Neuron (in vitro differentiated cells): Measurements from ENCODE around the gene SUGP1.

Experiments
- H2AFZ ChIP-seq: one replicate; pipeline ENCODE4 v1.6.1; 2013; ENCODE audit warnings: low read depth, mild to moderate bottlenecking, inconsistent platforms, low read length, moderate library complexity
- H3K27me3 ChIP-seq: one replicate; pipeline ENCODE4 v1.6.1; 2013; ENCODE audit warnings: low read length; ENCODE audit not compliant: insufficient read depth
- H3K36me3 ChIP-seq: one replicate; pipeline ENCODE4 v1.6.1; 2013; ENCODE audit warnings: low read length; ENCODE audit not compliant: insufficient read depth
- H3K4me1 ChIP-seq: one replicate; pipeline ENCODE4 v1.6.1; 2013; ENCODE audit warnings: low read length; ENCODE audit not compliant: insufficient read depth
- H3K4me3 ChIP-seq: 2 replicates; pipeline ENCODE4 v1.5.1; 2013; ENCODE audit warnings: mild to moderate bottlenecking, low read length, moderate library complexity
- H3K9me3 ChIP-seq: one replicate; pipeline ENCODE4 v1.6.1; 2013; ENCODE audit warnings: low read length

Gene SUGP1

DNA sequence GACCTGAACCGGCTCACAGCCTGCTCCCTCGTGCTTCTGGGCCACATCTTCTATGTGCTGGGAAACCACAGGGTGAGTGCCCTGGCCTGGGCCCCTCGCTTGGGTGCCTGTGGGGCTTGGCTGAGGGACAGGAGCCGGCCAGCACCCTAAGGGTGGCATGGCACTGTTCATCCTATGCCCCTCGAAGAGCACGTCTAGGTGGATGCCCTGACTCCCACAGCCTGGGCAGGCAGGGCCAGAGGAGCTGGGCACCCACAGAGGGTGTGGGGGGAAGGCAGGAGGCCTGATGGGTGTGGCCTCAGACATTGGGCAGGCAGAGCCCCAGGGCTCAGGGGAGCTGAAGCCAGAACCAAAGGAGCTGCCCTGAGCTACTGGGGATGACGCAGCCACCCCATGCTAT is 29.1 kb upstream of the SUGP1 start:
- Histone ChIP-seq H3K4me3 (no peak overlapping the region), H2AFZ (no peak overlapping the region), H3K36me3 (peaks cover 79% of the 10 kb centered on the region), H3K9me3 (no peaks in the 10 kb centered on the region), H3K27me3 (no peaks in the 10 kb centered on the region), H3K4me1 (no peaks in the 10 kb centered on the region)

DNA sequence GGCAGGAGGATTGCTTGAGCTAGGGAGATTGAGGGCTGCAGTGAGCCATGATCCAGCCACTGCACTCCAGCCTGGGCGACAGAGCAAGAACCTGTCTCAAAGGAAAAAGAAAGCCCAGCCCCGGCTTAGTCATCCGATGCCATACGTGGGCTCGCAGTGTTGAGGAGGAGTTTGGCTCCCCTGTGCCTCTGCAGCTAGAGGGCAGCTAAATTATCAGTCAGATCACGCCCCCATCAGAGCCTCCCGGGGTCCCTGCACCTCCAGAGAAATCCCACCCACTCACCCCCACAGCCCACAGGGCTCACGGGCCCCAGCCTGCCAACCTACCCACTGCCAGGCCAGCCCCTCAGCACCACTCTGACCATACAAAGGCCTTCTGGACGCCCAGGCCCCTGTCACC is 28.0 kb upstream of the SUGP1 start:
- Histone ChIP-seq H3K4me3 (no peak overlapping the region), H2AFZ (no peak overlapping the region), H3K36me3 (peaks cover 77% of the 10 kb centered on the region), H3K27me3 (no peaks in the 10 kb centered on the region), H3K9me3 (no peaks in the 10 kb centered on the region), H3K4me1 (no peaks in the 10 kb centered on the region)

- no peaks in the 10 kb centered on the region for H3K27me3 ChIP-seq
- no peaks in the 10 kb centered on the region for H3K9me3 ChIP-seq
- no peak overlapping the region for H3K4me3 ChIP-seq
- H3K4me1 ChIP-seq = no peaks in the 10 kb centered on the region
- peaks cover 76% of the 10 kb centered on the region for H3K36me3 ChIP-seq
- no peak overlapping the region for H2AFZ ChIP-seq
These were observed 27.2 kb upstream of the SUGP1 start for GRCh38 chr19:19347401-19348110.

DNA sequence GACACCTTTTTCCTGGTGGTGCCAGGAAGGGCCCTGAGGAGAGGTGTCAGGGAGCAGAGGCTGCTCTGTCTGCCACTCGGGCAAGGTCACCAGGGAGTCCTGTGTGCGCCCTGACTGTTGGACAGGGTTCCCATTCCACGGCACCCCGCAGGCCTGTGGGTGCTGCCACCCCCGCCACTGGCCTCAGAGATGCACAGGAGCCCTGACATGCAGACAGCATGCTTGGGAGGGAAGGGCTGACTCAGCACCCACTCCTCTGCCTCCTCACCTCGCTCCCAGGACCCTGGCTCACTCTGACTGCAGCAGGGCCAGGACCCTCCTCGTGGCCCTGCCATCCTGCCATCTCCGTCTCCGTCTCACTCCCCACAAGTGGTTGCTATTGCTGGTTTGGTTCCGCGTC is 25.7 kb upstream of the SUGP1 start:
- peaks cover 83% of the 10 kb centered on the region for H3K36me3 ChIP-seq
- H2AFZ ChIP-seq = no peak overlapping the region
- no peaks in the 10 kb centered on the region for H3K27me3 ChIP-seq
- no peak overlapping the region for H3K4me3 ChIP-seq
- H3K4me1 ChIP-seq = no peaks in the 10 kb centered on the region
- no peaks in the 10 kb centered on the region for H3K9me3 ChIP-seq

- peaks cover 87% of the 10 kb centered on the region for H3K36me3 ChIP-seq
These were observed 24.9 kb upstream of the SUGP1 start for GRCh38 chr19:19345232-19345631.

GRCh38 chr19:19343762-19344161 is 23.5 kb upstream of the SUGP1 start:
- Histone ChIP-seq H3K4me1 (no peaks in the 10 kb centered on the region), H2AFZ (no peak overlapping the region), H3K27me3 (no peaks in the 10 kb centered on the region), H3K9me3 (no peaks in the 10 kb centered on the region), H3K36me3 (peaks cover 80% of the 10 kb centered on the region), H3K4me3 (no peak overlapping the region)

More at GRCh38 chr19:19345232-19345631, 24.9 kb upstream of the SUGP1 start:
- H2AFZ ChIP-seq = no peak overlapping the region
- H3K4me3 ChIP-seq = no peak overlapping the region
- no peaks in the 10 kb centered on the region for H3K9me3 ChIP-seq
- no peaks in the 10 kb centered on the region for H3K27me3 ChIP-seq
- no peaks in the 10 kb centered on the region for H3K4me1 ChIP-seq

GRCh38 chr19:19343016-19343362 is 22.7 kb upstream of the SUGP1 start:
- H2AFZ ChIP-seq = no peak overlapping the region
- no peaks in the 10 kb centered on the region for H3K4me1 ChIP-seq
- H3K9me3 ChIP-seq = no peaks in the 10 kb centered on the region
- H3K4me3 ChIP-seq = no peak overlapping the region
- H3K27me3 ChIP-seq = no peaks in the 10 kb centered on the region
- peaks cover 81% of the 10 kb centered on the region for H3K36me3 ChIP-seq

- Histone ChIP-seq H3K36me3 (peaks cover 79% of the 10 kb centered on the region), H3K9me3 (no peaks in the 10 kb centered on the region), H3K4me1 (no peaks in the 10 kb centered on the region), H3K4me3 (no peak overlapping the region), H3K27me3 (no peaks in the 10 kb centered on the region), H2AFZ (no peak overlapping the region)
These were observed 22.0 kb upstream of the SUGP1 start for GRCh38 chr19:19342086-19343015.

DNA sequence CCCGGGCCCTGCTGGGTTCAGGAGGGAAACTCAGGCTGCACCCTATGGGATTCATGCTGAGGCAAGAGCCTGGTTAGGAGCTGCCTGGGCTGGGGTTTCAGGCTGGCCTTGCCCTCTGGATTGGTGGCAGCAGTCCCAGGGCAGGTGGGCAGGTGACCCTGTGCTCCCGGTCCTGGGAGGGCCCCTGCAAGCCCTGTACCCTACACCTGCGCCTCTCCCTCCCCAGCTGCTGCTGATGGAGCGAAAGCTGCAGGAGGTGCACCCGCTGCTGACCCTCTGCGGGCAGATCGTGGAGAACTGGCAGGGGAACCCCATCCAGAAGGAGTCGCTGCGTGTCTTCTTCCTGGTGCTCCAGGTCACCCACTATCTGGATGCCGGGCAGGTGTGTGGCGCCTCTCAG is 20.7 kb upstream of the SUGP1 start:
- Histone ChIP-seq H3K27me3 (no peaks in the 10 kb centered on the region), H3K36me3 (peaks cover 79% of the 10 kb centered on the region), H3K9me3 (no peaks in the 10 kb centered on the region), H2AFZ (no peak overlapping the region), H3K4me3 (no peak overlapping the region), H3K4me1 (no peaks in the 10 kb centered on the region)

DNA sequence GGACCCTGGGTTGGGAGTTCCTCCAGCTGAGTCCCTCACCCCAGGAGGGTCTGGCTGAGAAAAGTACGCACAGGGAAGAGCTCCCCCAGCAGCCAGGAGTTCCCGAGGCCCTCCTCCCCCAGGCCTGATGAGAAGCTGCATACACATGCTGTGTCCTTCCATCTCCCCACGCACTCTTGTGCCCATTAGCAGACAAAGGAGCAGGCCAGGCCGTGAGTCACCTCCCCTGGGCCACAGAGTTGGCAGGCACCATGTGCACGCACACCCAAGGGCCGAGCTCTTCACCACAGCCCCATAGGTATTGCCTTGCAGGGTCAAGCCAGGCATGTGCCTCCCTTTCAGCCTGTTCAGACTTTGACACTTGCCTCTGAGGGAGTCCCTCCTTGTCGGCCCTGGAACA is 17.8 kb upstream of the SUGP1 start:
- Histone ChIP-seq H3K9me3 (no peaks in the 10 kb centered on the region), H3K4me1 (no peaks in the 10 kb centered on the region), H3K36me3 (peaks cover 78% of the 10 kb centered on the region), H3K4me3 (no peak overlapping the region), H3K27me3 (no peaks in the 10 kb centered on the region), H2AFZ (no peak overlapping the region)

- no peaks in the 10 kb centered on the region for H3K9me3 ChIP-seq
- no peaks in the 10 kb centered on the region for H3K4me1 ChIP-seq
- no peaks in the 10 kb centered on the region for H3K27me3 ChIP-seq
- H3K36me3 ChIP-seq = peaks cover 77% of the 10 kb centered on the region
- no peak overlapping the region for H2AFZ ChIP-seq
- no peak overlapping the region for H3K4me3 ChIP-seq
These were observed 16.8 kb upstream of the SUGP1 start for GRCh38 chr19:19337120-19337519.

DNA sequence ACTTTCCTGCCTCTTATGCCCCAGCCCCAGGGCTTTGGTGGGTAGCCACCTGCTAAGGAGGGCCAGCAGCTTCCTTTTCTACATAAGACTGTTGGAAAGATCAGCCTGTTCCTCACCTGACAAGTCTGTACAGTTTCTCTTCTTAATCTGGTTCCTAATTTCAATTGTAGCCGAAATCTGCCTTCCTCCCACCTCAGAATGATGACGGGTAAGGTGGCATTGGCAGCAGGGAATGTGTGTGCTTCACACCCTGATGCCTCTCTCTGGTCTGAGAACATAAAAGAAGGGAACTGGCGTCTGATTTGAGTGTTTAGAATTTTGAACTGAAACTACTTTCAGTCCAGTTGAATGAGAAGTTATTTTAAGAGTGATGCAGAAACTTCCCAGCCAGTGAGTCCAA is 16.3 kb upstream of the SUGP1 start:
- H3K9me3 ChIP-seq = no peaks in the 10 kb centered on the region

GRCh38 chr19:19335408-19336158 is 15.3 kb upstream of the SUGP1 start:
- Histone ChIP-seq H3K36me3 (peaks cover 71% of the 10 kb centered on the region), H2AFZ (no peak overlapping the region), H3K4me3 (no peak overlapping the region), H3K4me1 (no peaks in the 10 kb centered on the region), H3K27me3 (no peaks in the 10 kb centered on the region), H3K9me3 (no peaks in the 10 kb centered on the region)

More for the DNA sequence above, 16.3 kb upstream of the SUGP1 start:
- no peaks in the 10 kb centered on the region for H3K27me3 ChIP-seq
- no peak overlapping the region for H2AFZ ChIP-seq
- no peak overlapping the region for H3K4me3 ChIP-seq
- H3K4me1 ChIP-seq = no peaks in the 10 kb centered on the region
- peaks cover 75% of the 10 kb centered on the region for H3K36me3 ChIP-seq
